ENCODE data around the gene TCFL5.
A peak's percentile ranks its signal among the peaks of the same experiment; 100 is the strongest.

Gene TCFL5

GRCh38 chr20:62889871-62890270, 28.2 kb upstream of the TCFL5 start:
- no peak for DNase-seq
- no peaks in the 10 kb centered on the region for H3K9me3 ChIP-seq (ENCODE audit: control extremely low read depth in 1 of 5, control insufficient read depth in 4 of 5, insufficient read depth in 2 of 5, low read depth in 1 of 5, low read length in 4 of 5)
- ChIA-PET CTCF (interaction anchor here (1.0 to 3.1 kb wide), 11 partner anchors 10 to 70 kb away, joined by 3 to 15 read pairs (median 5); no protein-coding TSS in a partner anchor), POLR2A (interaction anchor here (1.0 kb wide), 1 partner anchor 8 kb away, joined by 4 read pairs; no protein-coding TSS in a partner anchor)
- peaks cover 28 to 94% (median 80%) of the 10 kb centered on the region in 4 experiments for H3K36me3 ChIP-seq (ENCODE audit: control insufficient read depth in 4 of 4, insufficient read depth in 4 of 4, low read length in 3 of 4)
- H3K27me3 ChIP-seq (replicated peaks in 2 of 5; ENCODE audit: control insufficient read depth in 4 of 5, insufficient read depth in 5 of 5, low read length in 4 of 5) = no peaks in the 10 kb centered on the region
- 97% methylated on average over 9 of the region's 9 CpGs for WGBS (ENCODE audit: insufficient coverage)
- no peak overlapping the region for H3K4me3 ChIP-seq (ENCODE audit: control insufficient read depth in 1 of 7, extremely low read depth in 1 of 7, insufficient read depth in 4 of 7, low read depth in 2 of 7, low read length in 6 of 7)
- H3K27ac ChIP-seq (ENCODE audit: insufficient read depth in 1 of 2, low read depth in 1 of 2, low read length in 2 of 2, poor library complexity in 1 of 2, severe bottlenecking in 2 of 2) = no peak overlapping the region
- peaks cover 0 to 8% (median 2%) of the 10 kb centered on the region in 4 experiments for H3K4me1 ChIP-seq (ENCODE audit: control extremely low read depth in 1 of 4, control insufficient read depth in 4 of 4, insufficient read depth in 4 of 4, low read length in 3 of 4)

- Histone ChIP-seq H3K4me1 (ENCODE audit: control extremely low read depth in 1 of 4, control insufficient read depth in 4 of 4, insufficient read depth in 4 of 4, low read length in 3 of 4) (peaks cover 0 to 8% (median 2%) of the 10 kb centered on the region in 4 experiments), H3K9me3 (ENCODE audit: control extremely low read depth in 1 of 5, control insufficient read depth in 4 of 5, insufficient read depth in 2 of 5, low read depth in 1 of 5, low read length in 4 of 5) (no peaks in the 10 kb centered on the region), H3K27me3 (replicated peaks in 2 of 5; ENCODE audit: control insufficient read depth in 4 of 5, insufficient read depth in 5 of 5, low read length in 4 of 5) (no peaks in the 10 kb centered on the region), H3K4me3 (ENCODE audit: control insufficient read depth in 1 of 7, extremely low read depth in 1 of 7, insufficient read depth in 4 of 7, low read depth in 2 of 7, low read length in 6 of 7) (no peak overlapping the region), H3K27ac (ENCODE audit: insufficient read depth in 1 of 2, low read depth in 1 of 2, low read length in 2 of 2, poor library complexity in 1 of 2, severe bottlenecking in 2 of 2) (no peak overlapping the region), H3K36me3 (ENCODE audit: control insufficient read depth in 4 of 4, insufficient read depth in 4 of 4, low read length in 3 of 4) (peaks cover 25 to 90% (median 78%) of the 10 kb centered on the region in 4 experiments)
- DNase-seq = no peak
- CTCF ChIA-PET = interaction anchor here (0.9 to 3.1 kb wide), 8 partner anchors 9 to 67 kb away, joined by 3 to 15 read pairs (median 3); no protein-coding TSS in a partner anchor
- POLR2A ChIA-PET = interaction anchor here (1.0 kb wide), 1 partner anchor 9 kb away, joined by 4 read pairs; no protein-coding TSS in a partner anchor
- over 99% methylated on average over 8 of the region's 8 CpGs for WGBS (ENCODE audit: insufficient coverage)
Measured at GRCh38 chr20:62889411-62889810, 27.8 kb upstream of the TCFL5 start.

GRCh38 chr20:62888910-62889309, 27.3 kb upstream of the TCFL5 start:
- Histone ChIP-seq H3K27me3 (replicated peaks in 2 of 5; ENCODE audit: control insufficient read depth in 4 of 5, insufficient read depth in 5 of 5, low read length in 4 of 5) (no peaks in the 10 kb centered on the region), H3K4me3 (ENCODE audit: control insufficient read depth in 1 of 7, extremely low read depth in 1 of 7, insufficient read depth in 4 of 7, low read depth in 2 of 7, low read length in 6 of 7) (no peak overlapping the region), H3K9me3 (ENCODE audit: control extremely low read depth in 1 of 5, control insufficient read depth in 4 of 5, insufficient read depth in 2 of 5, low read depth in 1 of 5, low read length in 4 of 5) (no peaks in the 10 kb centered on the region), H3K4me1 (ENCODE audit: control extremely low read depth in 1 of 4, control insufficient read depth in 4 of 4, insufficient read depth in 4 of 4, low read length in 3 of 4) (peaks cover 0 to 8% (median 2%) of the 10 kb centered on the region in 4 experiments), H3K27ac (ENCODE audit: insufficient read depth in 1 of 2, low read depth in 1 of 2, low read length in 2 of 2, poor library complexity in 1 of 2, severe bottlenecking in 2 of 2) (no peak overlapping the region), H3K36me3 (ENCODE audit: control insufficient read depth in 4 of 4, insufficient read depth in 4 of 4, low read length in 3 of 4) (peaks cover 23 to 85% (median 73%) of the 10 kb centered on the region in 4 experiments)
- CTCF ChIA-PET = interaction anchor here (0.9 to 3.1 kb wide), 7 partner anchors 10 to 66 kb away, joined by 3 to 15 read pairs (median 3); no protein-coding TSS in a partner anchor
- over 99% methylated on average over 12 of the region's 17 CpGs for WGBS (ENCODE audit: insufficient coverage)
- POLR2A ChIA-PET = interaction anchor here (1.0 kb wide), 1 partner anchor 9 kb away, joined by 4 read pairs; no protein-coding TSS in a partner anchor
- no peak for DNase-seq

- 96% methylated on average over 8 of the region's 16 CpGs for WGBS (ENCODE audit: insufficient coverage)
- CTCF ChIA-PET = interaction anchor here (1.5 to 1.9 kb wide), 3 partner anchors 10 to 28 kb away, joined by 4 to 12 read pairs (median 6); no protein-coding TSS in a partner anchor
Measured at GRCh38 chr20:62888406-62888805, 26.8 kb upstream of the TCFL5 start.

GRCh38 chr20:62887860-62888239, 26.2 kb upstream of the TCFL5 start:
- ChIA-PET POLR2A (no interaction called here), CTCF (interaction anchor here (0.9 to 1.9 kb wide), 6 partner anchors 10 to 33 kb away, joined by 3 to 12 read pairs (median 4); no protein-coding TSS in a partner anchor)
- WGBS (ENCODE audit: insufficient coverage) = 89% methylated on average over 7 of the region's 7 CpGs

More at GRCh38 chr20:62888406-62888805, 26.8 kb upstream of the TCFL5 start:
- peaks cover 0 to 8% (median 2%) of the 10 kb centered on the region in 4 experiments for H3K4me1 ChIP-seq (ENCODE audit: control extremely low read depth in 1 of 4, control insufficient read depth in 4 of 4, insufficient read depth in 4 of 4, low read length in 3 of 4)
- no peaks in the 10 kb centered on the region for H3K9me3 ChIP-seq (ENCODE audit: control extremely low read depth in 1 of 5, control insufficient read depth in 4 of 5, insufficient read depth in 2 of 5, low read depth in 1 of 5, low read length in 4 of 5)
- no peak for DNase-seq
- H3K36me3 ChIP-seq (ENCODE audit: control insufficient read depth in 4 of 4, insufficient read depth in 4 of 4, low read length in 3 of 4) = peaks cover 19 to 80% (median 68%) of the 10 kb centered on the region in 4 experiments
- H3K4me3 ChIP-seq (ENCODE audit: control insufficient read depth in 1 of 7, extremely low read depth in 1 of 7, insufficient read depth in 4 of 7, low read depth in 2 of 7, low read length in 6 of 7) = no peak overlapping the region
- H3K27ac ChIP-seq (ENCODE audit: insufficient read depth in 1 of 2, low read depth in 1 of 2, low read length in 2 of 2, poor library complexity in 1 of 2, severe bottlenecking in 2 of 2) = no peak overlapping the region
- H3K27me3 ChIP-seq (replicated peaks in 2 of 5; ENCODE audit: control insufficient read depth in 4 of 5, insufficient read depth in 5 of 5, low read length in 4 of 5) = no peaks in the 10 kb centered on the region
- POLR2A ChIA-PET = no interaction called here

GRCh38 chr20:62887152-62887859, 25.7 kb upstream of the TCFL5 start:
- ChIA-PET POLR2A (no interaction called here), CTCF (interaction anchor here (0.6 to 1.9 kb wide), 8 partner anchors 9 to 168 kb away, joined by 3 to 12 read pairs (median 4); no protein-coding TSS in a partner anchor)
- H3K27me3 ChIP-seq (replicated peaks in 2 of 5; ENCODE audit: control insufficient read depth in 4 of 5, insufficient read depth in 5 of 5, low read length in 4 of 5) = no peaks in the 10 kb centered on the region
- H3K36me3 ChIP-seq (ENCODE audit: control insufficient read depth in 4 of 4, insufficient read depth in 4 of 4, low read length in 3 of 4) = peaks cover 18 to 71% (median 57%) of the 10 kb centered on the region in 4 experiments
- peak; percentile 75 to 87 (median 82) for DNase-seq
- H3K9me3 ChIP-seq (ENCODE audit: control extremely low read depth in 1 of 5, control insufficient read depth in 4 of 5, insufficient read depth in 2 of 5, low read depth in 1 of 5, low read length in 4 of 5) = no peaks in the 10 kb centered on the region
- WGBS (ENCODE audit: insufficient coverage) = 79% methylated on average over 12 of the region's 13 CpGs
- peaks cover 0 to 8% (median 2%) of the 10 kb centered on the region in 4 experiments for H3K4me1 ChIP-seq (ENCODE audit: control extremely low read depth in 1 of 4, control insufficient read depth in 4 of 4, insufficient read depth in 4 of 4, low read length in 3 of 4)
- H3K4me3 ChIP-seq (ENCODE audit: control insufficient read depth in 1 of 7, extremely low read depth in 1 of 7, insufficient read depth in 4 of 7, low read depth in 2 of 7, low read length in 6 of 7) = no peak overlapping the region
- no peak overlapping the region for H3K27ac ChIP-seq (ENCODE audit: insufficient read depth in 1 of 2, low read depth in 1 of 2, low read length in 2 of 2, poor library complexity in 1 of 2, severe bottlenecking in 2 of 2)

More at GRCh38 chr20:62887860-62888239, 26.2 kb upstream of the TCFL5 start:
- Histone ChIP-seq H3K4me3 (ENCODE audit: control insufficient read depth in 1 of 7, extremely low read depth in 1 of 7, insufficient read depth in 4 of 7, low read depth in 2 of 7, low read length in 6 of 7) (no peak overlapping the region), H3K9me3 (ENCODE audit: control extremely low read depth in 1 of 5, control insufficient read depth in 4 of 5, insufficient read depth in 2 of 5, low read depth in 1 of 5, low read length in 4 of 5) (no peaks in the 10 kb centered on the region), H3K27me3 (replicated peaks in 2 of 5; ENCODE audit: control insufficient read depth in 4 of 5, insufficient read depth in 5 of 5, low read length in 4 of 5) (no peaks in the 10 kb centered on the region), H3K4me1 (ENCODE audit: control extremely low read depth in 1 of 4, control insufficient read depth in 4 of 4, insufficient read depth in 4 of 4, low read length in 3 of 4) (peaks cover 0 to 8% (median 2%) of the 10 kb centered on the region in 4 experiments), H3K36me3 (ENCODE audit: control insufficient read depth in 4 of 4, insufficient read depth in 4 of 4, low read length in 3 of 4) (peaks cover 19 to 74% (median 63%) of the 10 kb centered on the region in 4 experiments), H3K27ac (ENCODE audit: insufficient read depth in 1 of 2, low read depth in 1 of 2, low read length in 2 of 2, poor library complexity in 1 of 2, severe bottlenecking in 2 of 2) (no peak overlapping the region)
- no peak for DNase-seq

All from common myeloid progenitor, CD34-positive (primary cell).